ENCODE measurements around the gene LY86. TPM values are rescaled to one million over a fixed set of nuclear protein-coding genes. Genes with fewer than 3 reads are reported as not detected.

Gene LY86
- total RNA-seq, 1 donor from 2014 or later, result not detected

DNA sequence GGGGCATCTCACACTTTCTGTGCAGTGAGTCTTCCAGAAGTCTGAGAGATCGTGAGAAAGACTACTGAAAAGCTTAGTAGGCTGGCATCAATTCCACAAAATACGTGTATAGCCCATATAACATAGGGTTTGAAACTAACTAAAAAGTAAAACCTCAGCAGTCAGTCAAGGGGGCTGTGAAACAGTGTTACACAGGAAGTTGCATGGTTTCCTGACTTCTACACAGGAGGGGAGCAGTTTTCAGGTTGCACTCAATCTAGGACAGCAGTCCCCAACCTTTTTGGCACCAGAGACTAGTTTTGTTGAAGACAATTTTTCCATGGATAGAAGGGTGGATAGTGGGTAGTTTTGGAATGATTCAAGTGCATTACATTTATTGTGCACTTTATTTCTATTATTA is 4.7 kb upstream of the LY86 start:
- H3K4me3 Mint-ChIP-seq, result no peak overlapping the region

DNA sequence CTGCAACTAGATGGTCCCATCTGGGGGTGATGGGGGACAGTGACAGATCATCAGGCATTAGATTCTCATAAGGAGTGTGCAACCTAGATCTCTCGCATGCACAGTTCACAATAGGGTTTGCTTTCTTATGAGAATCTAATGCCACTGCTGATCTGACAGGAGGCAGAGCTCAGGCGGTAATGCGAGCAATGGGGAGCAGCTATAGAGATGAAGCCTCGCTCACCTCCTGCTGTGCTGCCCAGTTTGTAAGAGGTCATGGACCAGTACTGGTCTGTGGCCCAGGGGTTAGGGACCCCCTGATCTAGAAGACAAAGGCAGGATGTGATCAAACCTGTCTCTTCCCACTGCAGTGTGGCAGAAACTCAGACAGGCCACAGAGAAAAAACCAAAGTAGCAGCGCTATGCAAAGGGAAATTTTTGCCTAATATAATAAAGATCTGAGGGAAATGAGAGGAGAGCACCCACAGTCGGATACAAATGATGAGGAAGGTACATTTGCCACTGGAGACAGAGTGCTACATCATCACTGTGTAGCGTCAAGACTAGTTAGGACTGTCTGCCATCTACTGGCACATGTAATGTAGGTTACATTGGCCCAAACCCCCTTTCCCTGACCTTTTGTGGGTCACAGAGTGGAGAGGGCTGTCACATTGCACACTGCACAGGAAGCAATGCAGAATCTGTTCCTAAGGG is 4.1 kb upstream of the LY86 start:
- no peaks in the 10 kb centered on the region for H3K36me3 Mint-ChIP-seq
- H3K4me1 Mint-ChIP-seq (ENCODE audit: unreplicated experiment), result peaks cover 19% of the 10 kb centered on the region
- H3K27ac Mint-ChIP-seq, result no peak overlapping the region
- TF ChIP-seq, protein P1, sequence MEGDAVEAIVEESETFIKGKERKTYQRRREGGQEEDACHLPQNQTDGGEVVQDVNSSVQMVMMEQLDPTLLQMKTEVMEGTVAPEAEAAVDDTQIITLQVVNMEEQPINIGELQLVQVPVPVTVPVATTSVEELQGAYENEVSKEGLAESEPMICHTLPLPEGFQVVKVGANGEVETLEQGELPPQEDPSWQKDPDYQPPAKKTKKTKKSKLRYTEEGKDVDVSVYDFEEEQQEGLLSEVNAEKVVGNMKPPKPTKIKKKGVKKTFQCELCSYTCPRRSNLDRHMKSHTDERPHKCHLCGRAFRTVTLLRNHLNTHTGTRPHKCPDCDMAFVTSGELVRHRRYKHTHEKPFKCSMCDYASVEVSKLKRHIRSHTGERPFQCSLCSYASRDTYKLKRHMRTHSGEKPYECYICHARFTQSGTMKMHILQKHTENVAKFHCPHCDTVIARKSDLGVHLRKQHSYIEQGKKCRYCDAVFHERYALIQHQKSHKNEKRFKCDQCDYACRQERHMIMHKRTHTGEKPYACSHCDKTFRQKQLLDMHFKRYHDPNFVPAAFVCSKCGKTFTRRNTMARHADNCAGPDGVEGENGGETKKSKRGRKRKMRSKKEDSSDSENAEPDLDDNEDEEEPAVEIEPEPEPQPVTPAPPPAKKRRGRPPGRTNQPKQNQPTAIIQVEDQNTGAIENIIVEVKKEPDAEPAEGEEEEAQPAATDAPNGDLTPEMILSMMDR (conservative IDR thresholded peaks at IDR 0.05), result no peak
- DNase-seq (ENCODE audit: extremely low spot score, unreplicated experiment), result no peak
- H3K9me3 Mint-ChIP-seq, result peaks cover 8% of the 10 kb centered on the region
- H3K4me3 Mint-ChIP-seq, result no peak overlapping the region
- H3K27me3 Mint-ChIP-seq, result no peaks in the 10 kb centered on the region

More for the DNA sequence above, 4.7 kb upstream of the LY86 start:
- TF ChIP-seq, protein P1 (conservative IDR thresholded peaks at IDR 0.05), result no peak
- peaks cover 19% of the 10 kb centered on the region for H3K4me1 Mint-ChIP-seq (ENCODE audit: unreplicated experiment)
- no peaks in the 10 kb centered on the region for H3K36me3 Mint-ChIP-seq
- no peaks in the 10 kb centered on the region for H3K27me3 Mint-ChIP-seq
- H3K27ac Mint-ChIP-seq, result no peak overlapping the region
- peaks cover 8% of the 10 kb centered on the region for H3K9me3 Mint-ChIP-seq
- no peak for DNase-seq (ENCODE audit: extremely low spot score, unreplicated experiment)

DNA sequence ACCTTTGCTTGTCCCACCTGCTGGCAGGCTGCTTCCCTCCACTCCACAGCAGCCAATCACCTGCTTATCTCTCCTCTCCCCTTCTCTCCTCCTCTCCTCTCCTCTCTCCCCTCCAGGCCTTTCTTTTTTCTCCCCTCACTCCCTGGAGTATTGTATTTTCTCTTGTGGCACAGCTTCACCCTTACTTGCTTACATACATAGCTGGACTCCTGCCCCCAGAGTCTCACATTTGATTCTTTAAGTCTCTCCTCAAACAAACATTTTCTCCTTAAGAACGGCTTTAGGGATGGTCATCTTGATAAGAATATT is 3.6 kb upstream of the LY86 start:
- no peak overlapping the region for H3K27ac Mint-ChIP-seq
- H3K36me3 Mint-ChIP-seq, result no peaks in the 10 kb centered on the region

DNA sequence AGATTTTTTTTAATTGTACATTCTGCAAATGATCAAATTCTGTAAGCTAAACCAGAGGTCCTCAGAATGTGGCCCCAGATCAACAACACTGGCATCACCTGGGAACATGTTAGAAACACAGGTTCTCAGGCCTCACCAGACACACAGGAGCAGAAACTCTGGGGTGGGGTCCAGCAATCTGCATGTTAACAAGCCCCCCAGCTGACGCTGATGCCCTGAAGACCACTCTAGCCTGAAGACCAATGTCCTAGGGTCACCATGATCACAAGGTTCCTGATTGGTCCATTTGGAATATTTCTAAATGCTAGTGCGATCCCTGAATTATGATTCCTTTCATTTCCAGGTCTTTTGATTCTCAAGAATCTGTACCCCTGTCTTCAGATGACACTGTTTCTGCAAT is 2.4 kb upstream of the LY86 start:
- DNase-seq (ENCODE audit: extremely low spot score, unreplicated experiment), result no peak
- Mint-ChIP-seq H3K27ac (no peak overlapping the region), H3K9me3 (no peaks in the 10 kb centered on the region), H3K4me1 (ENCODE audit: unreplicated experiment) (peaks cover 19% of the 10 kb centered on the region), H3K36me3 (no peaks in the 10 kb centered on the region), H3K27me3 (no peaks in the 10 kb centered on the region), H3K4me3 (no peak overlapping the region)
- TF ChIP-seq, protein P1 (conservative IDR thresholded peaks at IDR 0.05), result no peak

More for the DNA sequence above, 3.6 kb upstream of the LY86 start:
- no peak overlapping the region for H3K4me3 Mint-ChIP-seq
- H3K4me1 Mint-ChIP-seq (ENCODE audit: unreplicated experiment), result peaks cover 19% of the 10 kb centered on the region
- no peaks in the 10 kb centered on the region for H3K27me3 Mint-ChIP-seq
- TF ChIP-seq, protein P1 (conservative IDR thresholded peaks at IDR 0.05), result no peak
- DNase-seq (ENCODE audit: extremely low spot score, unreplicated experiment), result no peak
- H3K9me3 Mint-ChIP-seq, result peaks cover 7% of the 10 kb centered on the region

- Mint-ChIP-seq H3K4me1 (ENCODE audit: unreplicated experiment) (peaks cover 15% of the 10 kb centered on the region), H3K27ac (no peak overlapping the region), H3K36me3 (no peaks in the 10 kb centered on the region), H3K4me3 (no peak overlapping the region), H3K27me3 (peaks cover 4% of the 10 kb centered on the region), H3K9me3 (no peaks in the 10 kb centered on the region)
- DNase-seq (ENCODE audit: extremely low spot score, unreplicated experiment), result no peak
- TF ChIP-seq, protein P1 (conservative IDR thresholded peaks at IDR 0.05), result no peak
These were observed 1.6 kb upstream of the LY86 start for GRCh38 chr6:6586671-6587526.
